Stomach (tissue), 4 donors: ENCODE measurements around the gene ERGIC2.

Source experiments
- EP300 ChIP-seq: sonication (generic); formaldehyde crosslinking; IDR thresholded peaks from one replicate; pipeline ENCODE4 v1.6.1; 2017; ENCODE audit warnings: antibody characterized with exemption
- TF ChIP-seq, protein P1 (sequence below), 7 experiments: fragments of 450-650 bp in 4 of 7; fragments of 200-600 bp in 3 of 7; sonication (generic) in 3 of 7; IDR thresholded peaks; one replicate each; pipeline ENCODE4 v1.5.1; 2016 to 2019; ENCODE audit warnings: antibody characterized with exemption in 7 of 7, control low read depth in 2 of 7, mild to moderate bottlenecking in 1 of 7

DNA sequence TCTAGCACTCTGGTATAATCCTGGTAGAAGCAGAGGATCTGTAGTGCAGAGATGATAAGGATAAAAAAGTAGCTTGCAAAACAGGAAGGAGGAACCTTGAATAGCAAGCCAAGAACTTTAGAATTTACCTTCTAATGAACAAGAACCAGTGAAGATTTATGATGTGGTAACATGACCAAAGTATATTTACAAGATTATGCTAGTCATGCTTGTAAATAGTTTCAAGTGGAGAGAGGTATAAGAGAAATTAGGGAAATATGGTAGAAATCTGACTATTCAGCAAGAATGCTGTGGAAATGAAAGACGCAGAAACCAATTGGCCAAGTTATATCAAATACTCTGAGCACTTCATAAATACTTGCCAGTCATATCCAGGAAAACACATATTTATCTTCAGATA, 47.8 kb downstream of the ERGIC2 start:
- TF ChIP-seq, protein P1, sequence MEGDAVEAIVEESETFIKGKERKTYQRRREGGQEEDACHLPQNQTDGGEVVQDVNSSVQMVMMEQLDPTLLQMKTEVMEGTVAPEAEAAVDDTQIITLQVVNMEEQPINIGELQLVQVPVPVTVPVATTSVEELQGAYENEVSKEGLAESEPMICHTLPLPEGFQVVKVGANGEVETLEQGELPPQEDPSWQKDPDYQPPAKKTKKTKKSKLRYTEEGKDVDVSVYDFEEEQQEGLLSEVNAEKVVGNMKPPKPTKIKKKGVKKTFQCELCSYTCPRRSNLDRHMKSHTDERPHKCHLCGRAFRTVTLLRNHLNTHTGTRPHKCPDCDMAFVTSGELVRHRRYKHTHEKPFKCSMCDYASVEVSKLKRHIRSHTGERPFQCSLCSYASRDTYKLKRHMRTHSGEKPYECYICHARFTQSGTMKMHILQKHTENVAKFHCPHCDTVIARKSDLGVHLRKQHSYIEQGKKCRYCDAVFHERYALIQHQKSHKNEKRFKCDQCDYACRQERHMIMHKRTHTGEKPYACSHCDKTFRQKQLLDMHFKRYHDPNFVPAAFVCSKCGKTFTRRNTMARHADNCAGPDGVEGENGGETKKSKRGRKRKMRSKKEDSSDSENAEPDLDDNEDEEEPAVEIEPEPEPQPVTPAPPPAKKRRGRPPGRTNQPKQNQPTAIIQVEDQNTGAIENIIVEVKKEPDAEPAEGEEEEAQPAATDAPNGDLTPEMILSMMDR (IDR thresholded peaks at IDR 0.05) = no peak
- no peak for TF ChIP-seq EP300
